ENCODE results near the gene EAF2. TPM values are rescaled to one million over a fixed set of nuclear protein-coding genes. Genes with fewer than 3 reads are reported as not detected.

Gene EAF2
- total RNA-seq: 10 to 100 TPM; 21.4 to 23.7 TPM

GRCh38 chr3:121834671-121835464 is at the start of gene EAF2, which contains the start of gene IQCB1:
TSS of gene EAF2 (plus strand) at chr3:121835209. CDS start at chr3:121835286, 77 bp downstream.
TSS of gene IQCB1 (minus strand) at chr3:121835060. CDS start at chr3:121828960, 6,100 bp downstream.
- POLR2A ChIA-PET: interaction anchor here (0.6 to 5.2 kb wide), 23 partner anchors 9 to 1739 kb away, joined by 3 to 27 read pairs (median 4); partner anchors contain the start of genes GOLGB1, HCLS1 and POLQ
- no peaks in the 10 kb centered on the region for H3K9me3 Mint-ChIP-seq
- peak; percentile 97 for DNase-seq

GRCh38 chr3:121786485-121786884 is 48.5 kb upstream of the EAF2 start:
- DNase-seq: no peak
- ChIA-PET POLR2A (no interaction called here), CTCF (no interaction called here)
- no peaks in the 10 kb centered on the region for H3K4me1 Mint-ChIP-seq
- no peak overlapping the region for H3K27ac Mint-ChIP-seq
- no peaks in the 10 kb centered on the region for H3K9me3 Mint-ChIP-seq
- H3K27me3 Mint-ChIP-seq: no peaks in the 10 kb centered on the region
- no peak overlapping the region for H3K4me3 Mint-ChIP-seq
- peaks cover 71% of the 10 kb centered on the region for H3K36me3 Mint-ChIP-seq (ENCODE audit: low read depth)

More at GRCh38 chr3:121834671-121835464, at the start of gene EAF2, which contains the start of gene IQCB1:
- peaks cover 55% of the 10 kb centered on the region for H3K4me1 Mint-ChIP-seq
- H3K27me3 Mint-ChIP-seq: no peaks in the 10 kb centered on the region
- CTCF ChIA-PET: no interaction called here
- H3K27ac Mint-ChIP-seq: peak within 1 kb of the TSS; percentile 76
- peak within 1 kb of the TSS; percentile 83 for H3K4me3 Mint-ChIP-seq
- H3K36me3 Mint-ChIP-seq (ENCODE audit: low read depth): peaks cover 36% of the 10 kb centered on the region

GRCh38 chr3:121793078-121793477 is 41.9 kb upstream of the EAF2 start:
- Mint-ChIP-seq H3K27me3 (no peaks in the 10 kb centered on the region), H3K9me3 (no peaks in the 10 kb centered on the region), H3K4me3 (no peak overlapping the region), H3K4me1 (no peaks in the 10 kb centered on the region), H3K36me3 (ENCODE audit: low read depth) (peaks cover 54% of the 10 kb centered on the region), H3K27ac (no peak overlapping the region)
- ChIA-PET CTCF (no interaction called here), POLR2A (no interaction called here)
- no peak for DNase-seq

GRCh38 chr3:121794264-121794983 is 40.6 kb upstream of the EAF2 start:
- DNase-seq: no peak
- Mint-ChIP-seq H3K36me3 (ENCODE audit: low read depth) (peaks cover 44% of the 10 kb centered on the region), H3K4me1 (no peaks in the 10 kb centered on the region), H3K4me3 (no peak overlapping the region), H3K27me3 (no peaks in the 10 kb centered on the region), H3K27ac (no peak overlapping the region), H3K9me3 (no peaks in the 10 kb centered on the region)
- ChIA-PET POLR2A (interaction anchor here (1.2 kb wide), 2 partner anchors 40 to 134 kb away, joined by 3 read pairs; partner anchors contain the start of genes EAF2 and IQCB1), CTCF (interaction anchor here (0.8 kb wide), 1 partner anchor 34 kb away, joined by 3 read pairs; no protein-coding TSS in a partner anchor)

GRCh38 chr3:121796970-121797369 is 38.0 kb upstream of the EAF2 start:
- CTCF ChIA-PET: no interaction called here
- peaks cover 44% of the 10 kb centered on the region for H3K36me3 Mint-ChIP-seq (ENCODE audit: low read depth)
- no peaks in the 10 kb centered on the region for H3K9me3 Mint-ChIP-seq
- no peak for DNase-seq
- POLR2A ChIA-PET: interaction anchor here (0.7 to 0.9 kb wide), 2 partner anchors 97 to 718 kb away, joined by 3 read pairs; partner anchors contain the start of gene KPNA1
- H3K4me3 Mint-ChIP-seq: no peak overlapping the region
- H3K4me1 Mint-ChIP-seq: no peaks in the 10 kb centered on the region
- no peaks in the 10 kb centered on the region for H3K27me3 Mint-ChIP-seq
- H3K27ac Mint-ChIP-seq: no peak overlapping the region

GRCh38 chr3:121800906-121801305 is 34.1 kb upstream of the EAF2 start:
- ChIA-PET CTCF (interaction anchor here (0.6 kb wide), 2 partner anchors 127 to 825 kb away, joined by 3 read pairs; no protein-coding TSS in a partner anchor), POLR2A (interaction anchor here (1.8 kb wide), 1 partner anchor 34 kb away, joined by 6 read pairs; the partner anchor contains the start of genes EAF2 and IQCB1)
- Mint-ChIP-seq H3K9me3 (no peaks in the 10 kb centered on the region), H3K36me3 (ENCODE audit: low read depth) (peaks cover 51% of the 10 kb centered on the region), H3K27me3 (no peaks in the 10 kb centered on the region), H3K4me3 (no peak overlapping the region), H3K4me1 (no peaks in the 10 kb centered on the region), H3K27ac (no peak overlapping the region)
- no peak for DNase-seq

- ChIA-PET POLR2A (no interaction called here), CTCF (no interaction called here)
- Mint-ChIP-seq H3K4me3 (no peak overlapping the region), H3K36me3 (ENCODE audit: low read depth) (peaks cover 55% of the 10 kb centered on the region), H3K27ac (no peak overlapping the region), H3K9me3 (no peaks in the 10 kb centered on the region), H3K4me1 (no peaks in the 10 kb centered on the region), H3K27me3 (no peaks in the 10 kb centered on the region)
- DNase-seq: no peak
Measured at GRCh38 chr3:121803771-121804320, 31.2 kb upstream of the EAF2 start.

- CTCF ChIA-PET: interaction anchor here (1.1 kb wide), 1 partner anchor 262 kb away, joined by 3 read pairs; no protein-coding TSS in a partner anchor
- H3K4me3 Mint-ChIP-seq: no peak overlapping the region
- no peak overlapping the region for H3K27ac Mint-ChIP-seq
- H3K9me3 Mint-ChIP-seq: no peaks in the 10 kb centered on the region
- peaks cover 10% of the 10 kb centered on the region for H3K4me1 Mint-ChIP-seq
- POLR2A ChIA-PET: interaction anchor here (1.4 kb wide), 1 partner anchor 26 kb away, joined by 3 read pairs; the partner anchor contains the start of genes EAF2 and IQCB1
- no peak for DNase-seq
- no peaks in the 10 kb centered on the region for H3K27me3 Mint-ChIP-seq
- peaks cover 67% of the 10 kb centered on the region for H3K36me3 Mint-ChIP-seq (ENCODE audit: low read depth)
Measured at GRCh38 chr3:121809249-121809648, 25.8 kb upstream of the EAF2 start.

- peaks cover 19% of the 10 kb centered on the region for H3K9me3 Mint-ChIP-seq
- no peak overlapping the region for H3K4me3 Mint-ChIP-seq
- CTCF ChIA-PET: no interaction called here
- POLR2A ChIA-PET: no interaction called here
- H3K27me3 Mint-ChIP-seq: no peaks in the 10 kb centered on the region
- peaks cover 31% of the 10 kb centered on the region for H3K4me1 Mint-ChIP-seq
- H3K36me3 Mint-ChIP-seq (ENCODE audit: low read depth): peaks cover 82% of the 10 kb centered on the region
- H3K27ac Mint-ChIP-seq: peak overlapping the region; percentile 3
- no peak for DNase-seq
Measured at GRCh38 chr3:121817753-121818152, 17.3 kb upstream of the EAF2 start.

GRCh38 chr3:121818578-121818977 is 16.4 kb upstream of the EAF2 start:
- CTCF ChIA-PET: no interaction called here
- peaks cover 31% of the 10 kb centered on the region for H3K4me1 Mint-ChIP-seq
- H3K4me3 Mint-ChIP-seq: no peak overlapping the region
- POLR2A ChIA-PET: interaction anchor here (0.8 kb wide), 1 partner anchor 16 kb away, joined by 3 read pairs; no protein-coding TSS in a partner anchor
- peaks cover 26% of the 10 kb centered on the region for H3K9me3 Mint-ChIP-seq
- no peaks in the 10 kb centered on the region for H3K27me3 Mint-ChIP-seq
- no peak overlapping the region for H3K27ac Mint-ChIP-seq
- no peak for DNase-seq
- peaks cover 85% of the 10 kb centered on the region for H3K36me3 Mint-ChIP-seq (ENCODE audit: low read depth)

- Mint-ChIP-seq H3K4me3 (no peak overlapping the region), H3K9me3 (peaks cover 28% of the 10 kb centered on the region), H3K27ac (no peak overlapping the region), H3K36me3 (ENCODE audit: low read depth) (peaks cover 85% of the 10 kb centered on the region), H3K4me1 (peaks cover 27% of the 10 kb centered on the region), H3K27me3 (no peaks in the 10 kb centered on the region)
- DNase-seq: no peak
- ChIA-PET POLR2A (interaction anchor here (0.8 kb wide), 1 partner anchor 15 kb away, joined by 3 read pairs; no protein-coding TSS in a partner anchor), CTCF (no interaction called here)
Measured at GRCh38 chr3:121819236-121819635, 15.8 kb upstream of the EAF2 start.

- no peaks in the 10 kb centered on the region for H3K27me3 Mint-ChIP-seq
- POLR2A ChIA-PET: interaction anchor here (0.5 to 1.1 kb wide), 2 partner anchors 13 to 254 kb away, joined by 4 to 5 read pairs; partner anchors contain the start of genes EAF2 and IQCB1
- peaks cover 85% of the 10 kb centered on the region for H3K36me3 Mint-ChIP-seq (ENCODE audit: low read depth)
- peaks cover 22% of the 10 kb centered on the region for H3K4me1 Mint-ChIP-seq
- H3K9me3 Mint-ChIP-seq: peaks cover 19% of the 10 kb centered on the region
- H3K27ac Mint-ChIP-seq: no peak overlapping the region
- DNase-seq: no peak
- H3K4me3 Mint-ChIP-seq: no peak overlapping the region
- CTCF ChIA-PET: no interaction called here
Measured at GRCh38 chr3:121821421-121822199, 13.4 kb upstream of the EAF2 start.

Measured in activated CD4-positive, alpha-beta memory T cell treated with anti-CD3 and anti-CD28 coated beads, Interleukin-2, amount 10 ng/mL, durations not matched to agents 7 days and 5 days (primary cell).